Sigmoid colon (tissue), 7 donors: ENCODE data around the gene RAMP1. TPM values are rescaled to one million over a fixed set of nuclear protein-coding genes. Genes with fewer than 3 reads are reported as not detected.
A peak's percentile ranks its signal among the peaks of the same experiment; 100 is the strongest.

Experiments used
- DNase-seq: peaks from one replicate; pipeline ENCODE4 v3.0.0-alpha.2; 2019
- H3K27ac ChIP-seq, 4 donors: fragments of 200-600 bp; sonication (generic); one replicate each; pipeline ENCODE4 v1.5.1; 2016 to 2019; ENCODE audit warnings: mild to moderate bottlenecking in 1 of 4
- H3K27me3 ChIP-seq, 3 donors: fragments of 200-600 bp; sonication (generic); one replicate each; pipeline ENCODE4 v1.5.1; 2019; ENCODE audit warnings: mild to moderate bottlenecking in 1 of 3
- H3K36me3 ChIP-seq, 4 donors: fragments of 200-600 bp; sonication (generic); one replicate each; pipeline ENCODE4 v1.5.1; 2016 to 2019
- H3K4me1 ChIP-seq, 4 donors: fragments of 200-600 bp; sonication (generic); one replicate each; pipeline ENCODE4 v1.5.1; 2017 to 2019
- H3K4me3 ChIP-seq, 4 donors: fragments of 200-600 bp; sonication (generic); one replicate each; pipeline ENCODE4 v1.5.1; 2017 to 2019; ENCODE audit warnings: mild to moderate bottlenecking in 2 of 4, moderate library complexity in 1 of 4
- H3K9me3 ChIP-seq, 4 donors: fragments of 200-600 bp in 3 of 4; sonication (generic) in 3 of 4; one replicate each; pipeline versions ENCODE4 v1.5.1 to v1.6.1; 2013 to 2019
- EP300 ChIP-seq, 4 donors: sonication (generic); formaldehyde crosslinking; IDR thresholded peaks; one replicate each; pipeline ENCODE4 v1.6.1; 2017; ENCODE audit warnings: antibody characterized with exemption in 4 of 4
- POLR2A ChIP-seq, 2 donors: fragments of 450-650 bp; IDR thresholded peaks; one replicate each; pipeline ENCODE4 v1.6.1; 2016; ENCODE audit warnings: antibody characterized with exemption in 2 of 2, mild to moderate bottlenecking in 2 of 2, moderate library complexity in 2 of 2
- POLR2AphosphoS5 ChIP-seq, 4 donors: sonication (generic); formaldehyde crosslinking; IDR thresholded peaks; one replicate each; pipeline ENCODE4 v1.6.1; 2017; ENCODE audit warnings: antibody characterized with exemption in 4 of 4
- WGBS, 2 donors: extraction: QIAGEN DNeasy Blood & Tissue Kit; methylation state at CpG; one replicate each; pipeline ENCODE4 v1.1.7; 2013; 5-methylcytosine and 5-hydroxymethylcytosine counted together
- intact Hi-C: fragments of 100-400 bp; cut with DNase I; formaldehyde crosslinking; loops from one replicate; pipeline ENCODE4 v1.15.1; 2023
- polyA plus RNA-seq, 3 donors: library from polyadenylated mRNA; stranded (reverse); fragments of 200-250 nt; gene quantifications; one replicate each; pipeline ENCODE4 v1.2.3, GENCODE V29; 2013
- total RNA-seq, 4 donors: library from RNA; depleted of rRNA; stranded (reverse); fragments of >200 nt; gene quantifications; one replicate each; pipeline ENCODE4 v1.1.0, GENCODE V29; 2016
- TF ChIP-seq, protein P1 (sequence below), 4 experiments: fragments of 450-650 bp in 3 of 4; fragments of 200-600 bp in 1 of 4; IDR thresholded peaks; one replicate each; pipeline ENCODE4 v1.5.1; 2016 to 2019; ENCODE audit warnings: antibody characterized with exemption in 4 of 4, mild to moderate bottlenecking in 3 of 4, moderate library complexity in 2 of 4
- donor health status: healthy with polysubstance abuse.
- donor health status: Bipolar disorder and iron deficiency.
- donor health status: healthy.

Gene RAMP1
- total and polyA plus RNA-seq, 7 donors: 13.2 to 788 (median 372) TPM; not detected in 1

DNA sequence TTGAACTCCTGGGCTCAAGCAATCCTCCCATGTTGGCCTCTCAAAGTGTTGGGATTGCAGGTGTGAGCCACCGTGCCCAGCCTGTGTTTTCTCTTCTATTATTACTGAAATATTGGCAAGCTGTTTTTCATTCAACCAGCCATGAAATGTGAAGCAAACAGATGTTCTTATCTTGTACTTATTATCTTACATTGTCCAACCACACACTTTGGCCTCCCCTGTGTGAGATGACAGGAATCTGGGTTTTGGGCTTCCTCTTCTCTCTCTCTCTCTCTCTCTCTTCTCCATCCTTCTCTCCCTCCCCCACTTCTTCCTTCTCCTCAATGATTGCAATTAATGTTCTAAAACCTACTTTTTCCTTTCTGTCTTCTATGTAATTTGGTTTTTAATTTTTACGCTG, 33.1 kb downstream of the RAMP1 start:
- Histone ChIP-seq H3K27me3 (no peaks in the 10 kb centered on the region), H3K4me3 (no peak overlapping the region), H3K4me1 (peaks cover 0 to 80% (median 69%) of the 10 kb centered on the region in 4 donors), H3K27ac (peak overlapping the region; percentile 91 to 97 (median 96)), H3K9me3 (no peaks in the 10 kb centered on the region), H3K36me3 (no peaks in the 10 kb centered on the region)
- TF ChIP-seq POLR2AphosphoS5 (IDR thresholded peaks at IDR 0.05): no peak
- TF ChIP-seq EP300 (IDR thresholded peaks at IDR 0.05): no peak
- TF ChIP-seq, protein P1, sequence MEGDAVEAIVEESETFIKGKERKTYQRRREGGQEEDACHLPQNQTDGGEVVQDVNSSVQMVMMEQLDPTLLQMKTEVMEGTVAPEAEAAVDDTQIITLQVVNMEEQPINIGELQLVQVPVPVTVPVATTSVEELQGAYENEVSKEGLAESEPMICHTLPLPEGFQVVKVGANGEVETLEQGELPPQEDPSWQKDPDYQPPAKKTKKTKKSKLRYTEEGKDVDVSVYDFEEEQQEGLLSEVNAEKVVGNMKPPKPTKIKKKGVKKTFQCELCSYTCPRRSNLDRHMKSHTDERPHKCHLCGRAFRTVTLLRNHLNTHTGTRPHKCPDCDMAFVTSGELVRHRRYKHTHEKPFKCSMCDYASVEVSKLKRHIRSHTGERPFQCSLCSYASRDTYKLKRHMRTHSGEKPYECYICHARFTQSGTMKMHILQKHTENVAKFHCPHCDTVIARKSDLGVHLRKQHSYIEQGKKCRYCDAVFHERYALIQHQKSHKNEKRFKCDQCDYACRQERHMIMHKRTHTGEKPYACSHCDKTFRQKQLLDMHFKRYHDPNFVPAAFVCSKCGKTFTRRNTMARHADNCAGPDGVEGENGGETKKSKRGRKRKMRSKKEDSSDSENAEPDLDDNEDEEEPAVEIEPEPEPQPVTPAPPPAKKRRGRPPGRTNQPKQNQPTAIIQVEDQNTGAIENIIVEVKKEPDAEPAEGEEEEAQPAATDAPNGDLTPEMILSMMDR (IDR thresholded peaks at IDR 0.05): no peak
- no peak for TF ChIP-seq POLR2A (IDR thresholded peaks at IDR 0.05)
- peak; percentile 24 for DNase-seq
- WGBS, 2 donors: 77 to 85% methylated on average over 2 of the region's 2 CpGs
- intact Hi-C loops: no loop called here

DNA sequence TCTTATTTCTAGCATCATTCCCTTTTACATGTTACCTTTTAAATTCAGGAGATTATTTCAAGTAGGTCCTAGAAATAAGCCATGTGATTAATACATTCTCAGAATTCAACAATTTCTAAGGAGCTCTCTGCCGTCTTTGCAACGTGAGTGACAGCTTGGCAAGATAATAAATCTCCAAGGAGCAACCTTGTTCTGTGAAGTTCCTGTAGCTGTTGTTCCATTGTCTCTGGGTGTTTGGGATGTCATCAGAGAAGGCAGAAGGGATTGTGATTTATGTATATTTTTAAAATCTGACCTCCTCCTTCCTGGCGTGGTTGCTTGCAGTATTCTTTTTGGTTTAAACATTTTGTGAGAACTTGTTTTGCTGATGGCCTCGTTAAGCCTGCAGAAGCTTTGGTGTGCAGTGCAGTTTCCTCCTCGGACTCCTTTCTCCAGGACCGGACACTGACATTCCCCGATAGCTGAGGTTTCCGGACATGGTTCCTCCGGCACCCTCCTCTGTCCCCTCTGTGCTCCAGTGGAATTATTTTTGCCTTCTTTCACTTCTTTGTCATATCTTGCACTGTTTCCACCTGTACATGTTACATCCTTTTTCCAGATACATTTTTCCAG, 33.7 kb downstream of the RAMP1 start:
- no peak overlapping the region for H3K4me3 ChIP-seq
- H3K36me3 ChIP-seq: no peaks in the 10 kb centered on the region
- peak overlapping the region; percentile 91 to 97 (median 96) for H3K27ac ChIP-seq
- TF ChIP-seq POLR2AphosphoS5 (IDR thresholded peaks at IDR 0.05): peak in 2 of 4 donors; percentile 15 to 27
- TF ChIP-seq POLR2A (IDR thresholded peaks at IDR 0.05): no peak
- TF ChIP-seq, protein P1 (IDR thresholded peaks at IDR 0.05): no peak
- TF ChIP-seq EP300 (IDR thresholded peaks at IDR 0.05): no peak
- H3K27me3 ChIP-seq: no peaks in the 10 kb centered on the region
- H3K9me3 ChIP-seq: no peaks in the 10 kb centered on the region
- intact Hi-C loops: no loop called here
- DNase-seq: peak; percentile 61
- peaks cover 0 to 80% (median 69%) of the 10 kb centered on the region in 4 donors for H3K4me1 ChIP-seq
- 70 to 78% methylated on average over 9 of the region's 9 CpGs for WGBS, 2 donors

DNA sequence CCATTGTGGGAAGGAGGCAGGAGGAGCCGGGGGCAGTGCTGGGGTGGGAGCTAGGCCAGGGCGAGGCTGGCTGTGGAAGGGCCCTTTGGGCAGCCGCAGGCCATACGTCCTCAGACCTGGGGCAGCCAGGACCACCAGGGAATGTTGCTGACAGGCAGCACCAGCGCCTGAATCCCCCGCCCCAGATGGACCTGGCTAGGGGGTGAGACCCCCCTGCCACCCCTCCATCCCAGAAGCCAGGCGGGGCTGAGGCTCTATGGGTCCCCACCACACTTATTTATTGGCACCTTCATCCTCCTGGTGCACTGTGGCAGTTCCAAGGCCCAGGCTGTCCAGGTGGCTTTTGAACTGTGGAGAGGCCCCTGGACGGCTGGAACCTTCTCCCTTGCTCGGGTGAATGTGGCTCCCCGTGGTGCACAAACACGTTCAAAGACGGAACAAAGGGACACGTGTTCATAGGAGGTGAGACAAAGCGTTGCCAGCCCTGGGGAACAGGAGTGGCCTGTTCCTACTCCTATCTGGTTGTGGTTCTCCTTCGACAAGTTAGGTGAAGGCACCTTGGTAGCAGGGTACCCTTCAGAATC, 35.1 kb downstream of the RAMP1 start:
- peak overlapping the region; percentile 91 to 97 (median 96) for H3K27ac ChIP-seq
- peak; percentile 64 for DNase-seq
- no peak overlapping the region for H3K4me3 ChIP-seq
- H3K9me3 ChIP-seq: no peaks in the 10 kb centered on the region
- no peaks in the 10 kb centered on the region for H3K27me3 ChIP-seq
- WGBS, 2 donors: 94 to 96% methylated on average over 15 of the region's 15 CpGs
- no peaks in the 10 kb centered on the region for H3K36me3 ChIP-seq
- TF ChIP-seq EP300 (IDR thresholded peaks at IDR 0.05) (no peak), POLR2A (IDR thresholded peaks at IDR 0.05) (no peak), POLR2AphosphoS5 (IDR thresholded peaks at IDR 0.05) (no peak)
- TF ChIP-seq, protein P1 (IDR thresholded peaks at IDR 0.05): no peak
- peaks cover 0 to 82% (median 74%) of the 10 kb centered on the region in 4 donors for H3K4me1 ChIP-seq
- intact Hi-C loops: loop anchor here (2.0 kb wide), 1 partner anchor 32 kb away; no protein-coding TSS in a partner anchor

DNA sequence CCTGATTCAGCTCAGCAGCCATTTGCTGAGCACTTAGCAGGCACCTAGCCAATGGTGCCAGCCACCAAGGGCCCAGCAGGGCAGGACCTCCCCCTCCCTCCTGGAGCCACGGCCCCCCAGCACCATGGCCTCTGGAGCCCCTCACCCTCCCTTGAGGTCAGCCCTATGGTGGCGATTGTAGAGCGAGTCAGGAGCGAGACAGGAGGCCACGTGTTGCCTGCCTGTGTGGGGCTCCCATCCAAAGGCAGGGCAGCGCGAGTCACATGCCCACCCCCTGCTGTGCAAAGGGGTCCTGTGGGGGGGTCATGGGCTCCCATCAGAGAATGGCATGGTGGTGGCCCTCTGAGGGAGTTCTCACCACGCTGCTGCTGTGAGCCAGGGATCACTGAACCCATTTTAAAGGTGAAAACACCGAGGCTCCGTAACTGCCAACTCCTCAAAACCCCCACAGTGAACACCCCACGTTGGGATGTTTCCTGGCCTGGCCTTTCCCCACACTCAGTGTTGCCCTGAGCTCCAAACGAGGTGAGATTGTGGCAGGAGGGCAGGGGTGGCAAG, 35.6 kb downstream of the RAMP1 start:
- H3K27me3 ChIP-seq: no peaks in the 10 kb centered on the region
- DNase-seq: peak; percentile 66
- 91 to 92% methylated on average over 12 of the region's 12 CpGs for WGBS, 2 donors
- TF ChIP-seq EP300 (IDR thresholded peaks at IDR 0.05): no peak
- peak in 1 of 4 donors; percentile 7 for TF ChIP-seq POLR2AphosphoS5 (IDR thresholded peaks at IDR 0.05)
- H3K4me1 ChIP-seq: peaks cover 0 to 84% (median 76%) of the 10 kb centered on the region in 4 donors
- H3K36me3 ChIP-seq: no peaks in the 10 kb centered on the region
- intact Hi-C loops: loop anchor here (2.0 kb wide), 1 partner anchor 32 kb away; no protein-coding TSS in a partner anchor
- no peaks in the 10 kb centered on the region for H3K9me3 ChIP-seq
- no peak overlapping the region for H3K4me3 ChIP-seq
- peak overlapping the region; percentile 91 to 97 (median 96) for H3K27ac ChIP-seq
